NCI-H2171 treated with DMSO at 0.1 percent for 48 hours (cell line): ENCODE measurements around the gene DPYSL5.

Experiments used
- DNase-seq: peaks from one replicate; lab custom pipeline; 2025; lab: John Stamatoyannopoulos, UW

The DPYSL5 gene

DNA sequence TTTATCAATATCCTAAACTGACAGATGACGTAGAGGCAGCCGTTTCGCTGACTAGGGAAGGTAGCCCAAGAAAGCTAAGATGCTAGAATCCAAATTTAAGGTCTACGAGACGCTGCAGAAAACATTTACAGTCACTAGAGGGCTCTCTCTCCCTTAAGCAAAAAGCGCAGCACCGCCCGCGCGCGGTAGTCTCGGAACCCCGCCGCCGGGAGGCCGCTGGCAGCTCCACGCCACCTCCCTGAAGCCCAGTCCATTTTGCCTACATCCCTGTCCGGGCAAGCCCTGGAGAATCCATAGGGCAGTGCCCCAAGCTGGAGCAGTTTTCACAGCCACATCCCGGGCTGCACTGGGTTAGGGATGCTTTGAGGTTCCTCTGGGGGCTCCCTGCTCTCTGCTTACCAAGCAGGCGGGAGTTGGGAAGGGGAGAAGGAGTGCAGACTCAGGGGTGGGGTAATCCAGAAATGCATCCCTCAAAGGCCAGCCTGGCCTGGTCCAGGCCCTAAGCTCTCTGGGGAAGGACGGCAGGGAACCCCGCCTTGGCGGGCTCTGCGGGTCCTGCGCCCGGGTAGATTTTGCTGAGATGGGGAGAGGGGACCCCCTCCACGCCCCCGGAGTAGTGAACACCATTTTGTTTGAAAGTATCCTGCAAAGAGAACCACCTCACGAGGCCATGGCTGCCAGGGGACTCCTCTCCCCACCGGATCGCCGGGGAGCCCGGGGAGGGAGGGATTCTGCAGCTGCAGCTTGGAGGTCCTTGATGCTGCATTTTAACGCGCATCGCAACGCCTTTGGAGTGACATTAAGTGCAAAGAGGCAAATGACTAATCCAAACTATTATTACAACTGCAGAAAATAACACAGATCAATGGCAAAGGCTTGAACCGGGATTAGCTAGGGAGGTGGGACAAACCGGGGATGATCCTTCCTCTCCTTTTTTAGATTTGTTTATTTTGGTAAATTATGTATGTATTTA, 1.3 kb upstream of the DPYSL5 start:
- DNase-seq: peak; percentile 97

DNA sequence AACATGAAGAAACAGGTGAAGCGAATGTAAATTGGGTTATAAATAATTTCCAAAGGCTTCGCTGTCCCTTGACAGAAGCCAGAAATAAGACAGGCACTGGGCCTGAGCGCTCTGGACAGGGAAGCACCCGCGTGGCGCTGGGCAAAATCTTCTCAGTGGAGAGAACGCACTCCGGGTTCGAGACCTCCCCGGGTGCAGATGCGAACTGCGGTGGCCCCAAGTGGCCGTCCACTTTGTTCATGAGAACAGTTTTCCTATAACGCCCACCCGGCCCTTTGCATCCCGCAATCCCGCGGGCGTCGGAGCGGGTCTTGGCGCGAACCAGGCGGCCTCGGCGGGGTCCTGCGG, 651 bp upstream of the DPYSL5 start:
- DNase-seq: no peak

DNA sequence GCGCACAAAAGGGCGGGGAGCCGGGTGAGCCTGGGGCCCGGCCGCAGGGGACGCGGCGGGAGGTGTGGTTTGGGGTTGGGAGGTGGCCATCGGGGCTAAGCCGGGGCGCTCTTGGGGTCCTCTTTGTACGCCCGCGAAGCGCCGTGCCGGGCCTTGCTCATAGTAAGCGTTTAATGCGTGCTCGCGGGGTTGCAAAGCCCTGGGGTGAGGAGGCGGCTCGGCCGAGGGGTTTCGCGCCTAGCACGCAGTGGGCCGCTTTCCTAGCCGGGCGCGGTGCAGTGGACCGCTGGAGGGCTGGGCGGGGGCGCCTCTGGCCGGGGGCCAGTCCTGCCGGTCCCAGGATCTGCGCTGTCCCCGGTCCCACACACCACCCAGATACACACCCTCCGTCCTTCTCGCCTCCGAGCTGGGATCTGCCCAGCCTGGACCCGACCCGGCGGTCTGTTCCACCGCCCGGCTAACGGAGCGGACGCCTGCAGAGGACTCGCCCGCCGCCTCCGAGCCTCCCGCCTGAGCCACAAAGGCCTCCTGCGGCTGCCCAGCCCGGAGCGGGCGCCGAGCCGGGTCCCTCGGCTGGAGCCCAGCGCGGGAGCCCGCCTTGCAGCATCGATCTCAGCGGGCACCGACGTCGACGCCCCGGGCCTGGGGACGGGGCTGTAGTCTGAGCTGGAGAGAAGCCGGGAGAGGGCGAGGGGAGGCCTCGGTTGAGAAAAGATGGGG, 564 bp downstream of the DPYSL5 start:
- DNase-seq: peak; percentile 79

DNA sequence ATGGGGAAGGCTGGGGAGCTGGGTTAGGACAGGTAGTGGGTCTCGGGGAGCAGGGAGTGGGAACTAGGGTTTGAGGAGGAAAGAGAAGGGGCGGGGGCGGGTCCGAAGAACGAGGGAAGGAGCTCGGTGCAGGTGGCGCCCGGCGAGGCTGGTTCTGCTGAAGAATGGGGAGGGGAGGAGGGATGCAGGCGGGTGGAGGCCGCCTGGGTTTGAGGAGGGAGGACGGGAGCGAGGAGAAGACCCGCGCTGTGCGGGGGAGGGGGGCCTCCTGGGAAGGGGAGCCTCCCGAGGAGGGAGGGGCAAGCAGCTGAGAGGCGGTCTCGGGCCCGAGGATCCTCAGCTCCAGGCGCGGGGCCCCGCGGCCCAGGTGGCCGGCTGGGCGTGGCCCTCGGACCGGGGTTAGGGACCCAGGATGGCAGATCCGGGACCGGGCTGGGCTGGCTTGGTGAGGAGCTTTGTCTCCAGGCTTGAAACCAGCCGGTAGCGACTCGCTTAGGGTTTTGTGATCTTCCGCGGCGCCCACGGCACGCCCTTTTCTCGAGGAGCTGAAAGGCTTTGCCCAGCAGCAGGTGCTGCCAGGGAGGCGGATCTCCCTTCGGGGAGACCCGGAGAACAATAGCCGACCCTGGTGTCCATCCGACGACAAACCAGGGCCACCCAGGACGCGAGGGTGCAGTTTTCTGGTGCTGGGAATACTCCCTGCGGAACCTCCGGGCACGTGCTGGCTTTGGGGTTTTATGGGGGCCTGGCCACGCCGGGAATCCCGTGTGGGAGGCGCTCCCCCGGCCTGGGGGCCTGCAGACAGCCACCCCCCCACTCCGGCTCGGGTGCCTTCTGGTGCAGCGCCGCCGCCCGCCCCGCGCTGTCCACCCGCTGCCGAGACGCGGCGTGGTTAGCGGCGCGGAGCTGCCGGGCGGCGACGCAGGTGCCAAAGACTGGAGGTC, 1.4 kb downstream of the DPYSL5 start:
- peak; percentile 86 for DNase-seq

DNA sequence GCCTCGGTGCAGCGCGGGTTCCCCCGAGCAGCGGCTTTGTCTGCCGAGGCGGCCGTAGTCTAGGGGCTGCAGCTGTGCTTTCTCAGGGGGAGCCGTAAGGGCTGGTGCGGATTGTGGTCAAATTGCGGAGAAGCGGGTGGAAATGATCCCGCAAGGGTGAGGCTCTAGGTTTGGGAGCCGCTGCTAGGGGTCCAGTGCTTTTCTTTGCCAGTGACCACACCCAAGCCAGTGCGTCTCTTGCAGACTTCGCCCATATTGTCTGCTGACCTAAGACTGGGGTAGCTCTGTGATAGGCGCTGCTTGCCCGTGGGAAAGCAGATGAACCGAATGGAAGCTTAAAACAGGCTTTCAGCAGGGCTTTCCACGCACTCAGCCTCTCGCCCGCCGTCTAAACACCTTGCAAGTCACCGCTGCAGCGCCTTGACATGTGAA, 2.1 kb downstream of the DPYSL5 start:
- no peak for DNase-seq

DNA sequence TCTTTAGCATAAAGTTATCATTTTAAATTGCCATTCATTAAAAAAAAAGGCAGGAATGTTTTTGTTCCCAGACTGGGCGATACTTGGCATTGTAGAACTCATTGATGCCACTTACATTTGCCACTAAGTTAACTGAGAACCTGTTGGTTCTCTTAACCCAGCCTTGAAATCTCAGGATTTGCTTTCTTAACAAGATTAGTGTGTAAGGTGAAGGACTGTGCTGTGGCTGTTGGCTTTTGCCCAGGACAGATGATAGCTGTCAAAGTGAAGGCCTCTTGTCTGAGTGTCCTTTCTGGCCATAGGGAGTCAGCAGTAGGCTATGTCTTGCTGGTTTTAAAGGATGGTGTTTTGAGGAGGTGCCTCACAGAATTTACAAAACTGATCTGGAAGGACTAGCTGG, 2.6 kb downstream of the DPYSL5 start:
- DNase-seq: no peak

DNA sequence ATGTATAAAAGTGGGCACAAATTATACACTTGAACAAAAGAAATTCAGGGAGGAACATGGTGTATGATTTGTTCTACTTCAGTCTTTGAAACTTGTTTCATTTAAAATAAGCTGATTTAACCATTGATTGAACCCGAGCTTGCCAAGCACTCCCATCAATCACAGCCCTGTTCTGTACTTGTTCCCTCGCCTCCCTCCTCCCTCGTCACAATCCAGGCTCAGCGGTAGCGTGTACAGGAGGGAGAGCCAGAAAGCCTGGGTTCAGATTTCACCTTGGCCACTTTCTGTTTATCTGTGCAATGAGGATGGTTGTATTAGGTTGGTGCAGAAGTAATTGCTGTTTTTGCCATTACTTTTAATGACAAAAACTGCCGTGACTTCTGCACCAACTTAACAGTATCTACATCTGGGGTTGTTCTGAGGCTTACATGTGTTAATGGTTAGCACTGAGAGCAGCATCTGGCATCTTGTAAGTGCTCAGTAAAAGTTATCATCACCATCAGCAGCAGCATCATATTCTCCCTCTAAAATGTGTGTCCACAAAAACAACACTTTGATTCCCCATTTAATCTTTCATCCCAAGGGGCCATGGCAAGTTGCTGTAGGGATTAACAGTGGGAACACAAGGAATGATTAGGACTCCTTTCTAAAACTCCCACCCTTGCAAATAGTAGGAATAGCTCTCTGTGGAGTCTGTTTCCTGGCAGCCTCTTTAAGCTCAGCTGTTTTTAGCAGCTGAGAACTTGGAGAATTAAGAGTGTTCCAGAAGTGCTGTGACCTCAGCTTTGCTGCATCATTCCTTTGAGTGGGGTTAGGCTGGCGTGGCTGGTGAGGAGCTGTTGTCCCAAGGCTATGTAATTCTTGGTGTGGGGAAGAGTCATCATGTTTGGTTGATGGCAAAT, 4.7 kb downstream of the DPYSL5 start:
- peak; percentile 70 for DNase-seq

DNA sequence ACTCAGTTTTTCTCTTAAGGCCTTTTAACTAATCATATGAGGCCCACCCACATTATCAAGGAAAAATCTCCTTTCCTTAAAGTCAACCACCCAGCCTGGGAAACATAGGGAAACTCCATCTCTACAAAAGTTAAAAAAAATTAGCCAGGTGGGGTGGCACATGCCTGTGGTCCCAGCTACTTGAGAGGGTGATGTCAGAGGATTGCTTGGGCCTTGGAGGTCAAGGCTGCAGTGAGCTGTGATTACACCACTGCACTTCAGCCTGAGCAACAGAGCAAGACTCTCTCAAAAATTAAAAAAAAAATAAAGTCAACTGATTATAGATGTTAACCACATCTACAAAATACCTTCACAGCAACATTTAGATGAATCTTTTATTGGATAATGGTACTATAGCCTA, 5.8 kb downstream of the DPYSL5 start:
- no peak for DNase-seq

DNA sequence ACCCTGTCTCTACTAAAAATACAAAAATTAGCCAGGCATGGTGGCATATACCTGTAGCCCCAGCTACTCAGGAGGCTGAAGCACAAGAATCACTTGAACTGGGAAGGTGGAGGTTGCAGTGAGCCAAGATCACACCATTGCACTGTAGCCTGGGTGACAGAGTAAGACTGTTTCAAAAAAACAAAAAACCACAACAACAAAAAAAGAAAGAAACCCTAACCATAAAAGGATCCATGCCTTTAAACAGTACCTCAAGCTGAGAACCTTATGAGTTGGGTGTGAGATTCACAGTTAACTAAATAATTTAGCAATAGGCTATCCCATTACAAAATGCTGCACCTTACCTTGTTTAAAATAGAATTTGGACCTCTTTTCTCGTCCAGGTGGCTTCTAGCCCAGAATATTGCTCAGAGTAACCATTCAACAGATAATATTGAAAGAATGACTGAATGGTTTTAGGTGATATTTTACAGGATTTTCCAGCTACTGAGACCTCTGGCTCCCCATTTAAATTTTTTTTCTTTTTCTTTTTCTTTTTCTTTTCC, 6.4 kb downstream of the DPYSL5 start:
- DNase-seq: no peak

DNA sequence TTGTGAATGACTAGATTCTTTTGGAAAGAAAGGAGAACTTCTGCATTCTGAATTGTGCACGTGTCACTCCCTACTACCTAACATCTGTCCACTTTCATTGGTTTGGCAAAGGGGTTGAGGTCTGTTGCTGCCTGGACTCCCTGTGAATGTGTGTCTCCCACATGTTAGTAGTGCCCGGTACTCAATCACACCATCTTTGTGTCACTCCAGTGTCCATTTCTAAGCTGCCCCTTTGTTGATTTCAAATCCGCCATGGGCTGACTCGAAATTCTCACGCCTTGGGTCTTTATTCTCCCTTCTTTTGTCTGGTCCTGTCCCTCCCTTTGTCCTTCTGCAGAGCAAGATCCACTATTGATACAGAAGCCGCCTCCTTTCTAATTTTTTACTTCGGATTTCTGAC, 7.5 kb downstream of the DPYSL5 start:
- no peak for DNase-seq

DNA sequence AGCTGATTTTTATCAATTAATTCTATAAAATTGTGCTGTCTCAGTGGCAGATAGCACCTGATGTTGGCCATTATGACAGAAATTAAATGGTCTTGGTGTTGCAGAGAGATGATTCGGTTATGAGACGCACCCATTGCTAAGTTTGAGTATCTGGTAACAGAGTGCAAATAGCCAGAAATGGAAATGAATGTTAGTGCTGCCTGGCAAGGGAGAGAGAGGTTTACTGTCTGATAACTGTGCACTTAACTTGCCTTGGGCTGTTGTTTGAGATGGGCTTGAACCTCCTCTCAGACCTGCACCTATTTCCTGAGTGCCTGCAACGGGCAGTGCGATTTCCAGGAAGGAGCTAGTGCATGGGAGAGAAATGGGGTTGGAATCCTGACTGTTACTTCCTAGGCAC, 11.7 kb downstream of the DPYSL5 start:
- DNase-seq: no peak

DNA sequence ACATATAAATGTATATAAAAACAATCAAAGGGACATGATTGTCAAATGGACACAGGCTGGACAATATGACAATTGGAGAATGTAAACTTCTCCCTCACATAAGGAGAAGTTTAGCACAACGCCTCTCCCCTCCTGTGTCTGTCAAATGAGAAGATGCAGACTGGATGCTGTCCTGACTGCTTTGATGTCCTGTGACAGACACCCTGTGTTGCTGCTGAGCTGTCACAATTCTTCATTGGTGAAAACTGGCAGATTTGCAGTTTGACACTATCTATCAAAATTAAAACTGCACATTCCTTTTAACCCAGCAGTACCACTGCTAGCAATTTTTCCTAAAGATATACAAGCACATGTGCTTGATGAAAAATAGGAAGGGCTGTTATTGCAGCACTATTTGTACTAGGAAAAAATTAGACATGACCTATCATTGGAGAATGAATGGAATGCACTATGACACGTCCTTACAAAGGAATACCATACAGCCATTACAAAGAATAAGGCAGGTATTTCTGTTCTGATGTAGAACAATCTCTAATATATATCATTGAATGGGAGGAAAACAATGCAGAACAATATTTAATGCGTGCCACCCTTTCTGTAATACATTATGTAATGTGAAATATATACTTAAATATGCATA, 12.4 kb downstream of the DPYSL5 start:
- DNase-seq: no peak

DNA sequence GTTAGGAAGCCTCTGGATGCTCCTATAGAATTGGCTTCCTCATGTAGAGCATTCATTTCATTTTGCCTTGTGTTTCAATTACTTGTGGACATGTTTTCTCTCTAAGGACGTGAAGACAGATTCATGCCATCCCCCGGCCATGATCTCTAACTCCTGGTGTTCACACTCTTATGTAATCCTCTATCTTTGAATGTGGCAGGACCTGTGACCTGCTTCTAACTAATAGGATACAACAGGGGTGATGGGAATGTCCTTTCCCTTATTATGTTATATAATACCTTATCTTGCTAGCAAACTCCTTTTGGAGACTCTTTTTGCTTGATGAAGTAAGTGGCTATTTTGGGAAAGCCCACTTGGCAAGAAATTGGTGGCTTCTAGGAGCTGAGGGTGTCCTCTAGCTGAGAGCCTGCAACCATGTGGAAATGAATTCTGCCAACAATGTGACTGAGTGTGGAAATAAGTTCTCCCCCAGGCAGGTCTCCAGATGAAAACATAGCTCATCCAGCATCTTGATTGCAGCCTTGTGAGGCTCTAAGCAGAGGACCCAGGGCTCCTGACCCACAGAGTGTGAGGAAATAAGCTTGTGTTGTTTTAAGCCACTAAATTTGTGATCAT, 13.8 kb downstream of the DPYSL5 start:
- no peak for DNase-seq

DNA sequence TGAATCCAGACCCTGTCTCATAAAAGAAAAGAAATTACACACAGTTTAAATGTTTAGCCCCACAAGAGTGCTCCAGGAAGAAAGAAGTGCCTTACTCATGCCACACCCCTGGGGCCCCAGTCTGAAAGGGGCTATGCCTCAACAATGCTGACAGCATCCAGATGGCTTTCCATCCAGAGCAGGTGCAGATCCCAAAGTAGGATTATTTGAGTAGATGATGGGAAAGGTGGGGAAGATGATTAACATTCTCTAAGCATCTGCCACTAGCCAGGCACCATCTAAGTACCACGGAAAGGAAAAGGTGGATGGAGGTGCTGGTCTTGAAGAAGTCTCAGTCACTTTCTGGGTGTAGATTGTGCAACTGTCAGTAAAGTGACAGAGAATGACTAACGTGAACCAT, 16.3 kb downstream of the DPYSL5 start:
- peak; percentile 84 for DNase-seq

DNA sequence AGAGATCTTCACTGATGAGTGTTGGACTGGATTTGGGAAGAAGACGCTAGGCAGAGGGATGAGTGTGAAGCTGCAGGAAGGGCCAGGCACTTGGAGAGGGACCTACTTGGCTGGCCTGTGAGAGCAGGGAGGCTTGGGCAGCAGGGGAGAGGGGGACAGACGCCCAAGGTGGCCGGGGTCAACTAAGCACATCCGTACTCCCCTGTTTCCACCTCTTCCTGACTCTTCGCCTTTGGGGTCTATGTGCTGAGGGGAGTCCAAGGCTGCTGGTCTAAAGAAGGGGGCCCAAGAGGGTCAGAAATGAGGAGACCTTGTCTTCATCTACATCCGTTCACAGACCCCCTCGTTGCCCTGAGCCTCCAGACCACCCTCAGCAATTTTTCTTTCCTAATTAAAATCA, 16.7 kb downstream of the DPYSL5 start:
- DNase-seq: no peak

DNA sequence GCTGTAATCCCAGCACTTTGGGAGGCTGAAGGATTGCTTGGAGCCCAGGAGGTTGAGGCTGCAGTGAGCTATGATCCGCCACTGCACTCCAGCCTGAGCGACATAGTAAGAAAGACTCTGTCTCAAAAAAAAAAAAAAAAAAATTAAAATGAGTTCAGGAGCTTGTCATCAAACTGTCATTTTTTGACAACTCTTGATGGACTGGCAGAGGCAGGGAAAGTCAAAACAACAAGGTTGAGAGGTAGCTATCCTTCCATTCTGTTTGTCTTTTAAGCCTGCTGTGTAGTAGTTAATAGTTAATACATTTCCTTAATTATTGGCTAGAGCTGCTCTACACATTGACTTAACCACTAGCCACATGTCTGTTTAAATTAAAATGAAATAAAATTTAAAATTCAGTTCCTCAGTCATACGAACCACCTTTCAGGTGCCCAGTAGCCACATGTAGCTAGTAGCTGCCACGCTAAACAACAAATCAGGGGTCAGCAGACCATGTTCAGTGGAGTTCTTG, 22.7 kb downstream of the DPYSL5 start:
- DNase-seq: no peak

DNA sequence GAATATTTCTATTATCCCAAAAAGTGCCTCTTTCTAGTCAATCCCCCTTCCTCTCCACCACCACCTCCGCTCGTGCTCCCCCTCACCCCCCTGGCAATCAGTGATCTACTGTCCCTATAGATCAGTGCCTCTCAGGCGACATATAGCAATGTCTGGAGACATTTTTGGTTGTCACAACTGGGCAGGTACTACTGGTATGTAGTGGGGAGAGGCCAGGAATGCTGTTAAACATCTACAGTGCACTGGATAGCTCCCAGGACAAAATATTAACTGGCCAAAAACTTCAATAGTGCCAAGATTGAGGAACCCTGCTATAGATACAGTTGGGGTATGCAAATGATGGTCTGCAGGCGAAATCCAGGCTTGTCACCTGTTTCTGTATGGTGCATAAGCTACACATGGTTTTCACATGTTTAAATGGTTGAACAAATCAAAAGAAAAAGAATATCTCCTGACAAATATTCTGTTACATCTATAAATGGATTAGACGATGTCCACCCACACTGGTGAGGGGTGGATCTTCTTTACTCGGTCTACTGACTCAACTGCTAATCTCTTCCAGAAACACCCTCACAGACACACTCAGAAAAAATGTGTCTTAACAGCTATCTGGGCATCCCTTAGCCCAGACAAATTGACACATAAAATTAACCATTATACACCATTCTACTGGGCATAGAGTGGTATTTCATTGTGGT, 25.5 kb downstream of the DPYSL5 start:
- no peak for DNase-seq

DNA sequence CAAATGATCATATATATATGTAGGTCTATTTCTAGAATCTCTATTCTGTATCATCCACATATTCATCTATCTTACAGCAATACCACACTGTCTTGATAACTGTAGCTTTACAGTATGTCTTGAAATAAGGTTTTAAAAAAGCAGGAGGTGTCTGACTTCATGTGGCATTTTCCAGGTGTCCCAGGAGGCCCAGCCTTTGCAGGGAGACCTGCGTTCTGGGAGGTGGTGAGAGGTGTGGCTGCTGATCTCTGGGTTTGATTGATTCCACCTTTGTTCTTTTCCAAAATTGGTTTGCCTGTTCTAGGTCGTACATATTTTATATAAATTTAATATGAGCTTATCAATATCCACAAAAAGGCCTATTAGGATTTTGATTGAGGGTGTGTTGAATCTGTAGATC, 26.6 kb downstream of the DPYSL5 start:
- no peak for DNase-seq

DNA sequence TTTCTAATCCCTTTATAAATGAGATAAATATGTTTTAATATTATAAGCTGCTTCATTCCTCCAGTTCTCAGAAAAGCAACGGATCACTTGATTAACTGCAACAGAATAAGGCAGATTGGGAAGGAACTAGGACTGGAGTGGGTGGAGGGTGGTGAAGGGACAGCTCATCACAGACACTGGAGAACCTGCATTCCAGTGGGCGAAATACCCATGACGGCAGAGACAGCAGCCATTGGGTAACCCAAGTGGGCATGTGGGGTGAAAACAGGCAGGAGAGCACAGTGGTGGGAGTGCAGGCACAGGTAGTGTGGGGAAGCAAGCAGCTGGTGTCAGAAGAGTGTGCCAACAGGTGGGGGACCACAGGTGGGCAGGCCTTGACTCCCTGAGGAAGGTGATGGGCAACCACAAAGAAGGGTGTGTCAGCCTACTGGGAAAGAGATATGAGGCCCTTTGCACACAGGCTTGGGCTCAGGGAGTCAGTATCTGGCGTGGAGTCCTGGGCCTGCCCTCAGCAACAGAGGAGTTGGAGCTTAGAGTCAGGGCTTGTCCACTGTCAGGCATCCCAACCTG, 27.2 kb downstream of the DPYSL5 start:
- DNase-seq: no peak
